Left renal cortex interstitium (tissue), 4 donors: ENCODE results near the gene WDR70. TPM values are rescaled to one million over a fixed set of nuclear protein-coding genes. Genes with fewer than 3 reads are reported as not detected.

Experiments
- DNase-seq, 4 donors: peaks; one replicate each; pipeline ENCODE4 v3.0.0-alpha.2; 2013; ENCODE audit warnings: low read depth in 4 of 4, low spot score in 2 of 4, missing footprints in 1 of 4
- polyA plus RNA-seq, 4 donors: library from polyadenylated mRNA; unstranded; fragments of 120-200 nt; gene quantifications; one replicate each; pipeline ENCODE4 v1.2.1, GENCODE V29; 2013; ENCODE audit not compliant: insufficient read length in 4 of 4

WDR70 gene
- polyA plus RNA-seq, 4 donors = 45.6 to 54.5 (median 53.2) TPM

- no peak for DNase-seq
Measured at GRCh38 chr5:37717276-37717612, 338.1 kb downstream of the WDR70 start.

- peak; percentile 72 to 81 (median 76) for DNase-seq
Measured at GRCh38 chr5:37717613-37718431, 338.7 kb downstream of the WDR70 start.

- DNase-seq = no peak
Measured at GRCh38 chr5:37720550-37720952, 341.4 kb downstream of the WDR70 start.

- no peak for DNase-seq
Measured at GRCh38 chr5:37721447-37721871, 342.3 kb downstream of the WDR70 start.

DNA sequence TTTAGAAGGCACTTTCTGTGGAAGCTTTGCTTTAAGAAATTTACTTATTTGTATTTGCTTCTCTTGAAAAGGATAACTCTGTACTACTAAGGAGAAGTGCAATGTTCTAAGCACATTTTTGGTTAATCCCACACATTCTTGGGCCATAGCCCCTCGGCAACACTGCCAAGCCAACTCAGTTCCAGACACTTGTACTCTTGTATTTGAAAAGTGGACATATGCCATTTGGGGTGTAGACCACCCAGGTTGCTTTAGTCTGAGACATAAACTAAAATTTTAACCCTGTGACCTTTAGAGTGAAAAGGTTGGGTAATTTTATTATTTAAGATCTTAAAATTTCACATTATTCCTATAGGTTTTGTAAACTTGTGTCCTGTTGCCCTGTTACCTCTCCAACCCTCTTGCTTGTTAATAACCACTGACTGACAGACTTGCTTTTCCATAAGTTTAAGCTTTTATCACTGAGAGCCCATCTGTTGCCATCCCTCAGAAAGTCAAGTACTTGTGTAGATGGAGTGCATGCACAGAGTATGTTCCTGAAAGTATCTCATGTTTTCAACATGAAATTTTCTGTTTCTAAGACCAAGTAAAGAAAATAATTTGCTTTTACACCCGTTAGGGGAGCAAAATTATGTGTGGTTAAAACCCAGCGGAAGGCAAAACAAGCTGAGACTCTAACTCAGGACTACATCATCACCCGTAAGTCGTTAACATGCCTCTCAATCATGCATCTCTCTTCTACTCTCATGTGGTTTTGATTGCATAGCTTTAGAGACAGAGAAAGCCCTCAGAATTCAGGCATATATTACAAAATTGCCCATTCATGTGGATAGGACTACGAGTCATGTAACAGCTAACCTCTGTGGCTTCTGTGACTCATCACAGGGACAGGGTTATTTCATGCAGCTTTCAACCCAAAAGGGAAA is 343.4 kb downstream of the WDR70 start:
- no peak for DNase-seq

- no peak for DNase-seq
Measured at GRCh38 chr5:37723162-37723961, 344.2 kb downstream of the WDR70 start.

GRCh38 chr5:37724395-37725125 is 345.4 kb downstream of the WDR70 start:
- DNase-seq = no peak

DNA sequence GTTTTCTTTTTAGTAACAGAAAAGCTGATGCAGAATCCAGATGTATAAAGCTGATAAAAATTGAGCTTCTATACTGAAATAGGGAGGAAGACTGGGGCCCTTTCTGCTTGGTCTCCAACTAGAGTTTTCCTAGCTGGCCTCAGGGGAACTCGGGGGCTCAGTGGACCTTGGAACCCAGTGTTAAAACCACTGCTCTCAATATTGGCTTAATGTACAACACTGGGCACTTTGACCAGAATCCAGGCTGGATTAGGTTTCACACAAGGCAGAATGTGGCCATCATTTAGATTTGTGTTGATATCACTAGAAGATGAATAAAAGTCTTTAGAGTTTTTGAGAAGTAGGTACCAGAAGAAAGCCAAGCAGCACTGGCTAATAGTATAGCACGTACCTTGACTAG is 346.1 kb downstream of the WDR70 start:
- DNase-seq = no peak

DNA sequence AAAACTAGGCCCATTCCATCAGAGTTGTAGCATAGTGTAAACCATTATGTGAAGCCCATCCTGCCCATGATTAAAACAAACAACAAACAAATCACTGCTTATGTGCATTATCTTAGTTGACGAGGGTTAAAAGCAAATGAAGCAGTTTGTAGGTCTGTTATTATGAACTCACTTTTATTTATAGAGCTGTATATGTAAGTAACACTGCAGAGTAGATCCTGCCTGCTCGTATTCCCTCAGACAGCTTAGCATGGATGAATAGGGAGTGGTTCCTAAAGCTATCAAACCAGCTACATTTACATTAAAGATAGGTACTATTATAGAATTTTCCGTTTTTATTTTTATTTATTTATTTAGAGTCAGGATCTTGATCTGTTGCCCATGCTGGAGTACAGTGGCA is 348.1 kb downstream of the WDR70 start:
- DNase-seq = no peak

DNA sequence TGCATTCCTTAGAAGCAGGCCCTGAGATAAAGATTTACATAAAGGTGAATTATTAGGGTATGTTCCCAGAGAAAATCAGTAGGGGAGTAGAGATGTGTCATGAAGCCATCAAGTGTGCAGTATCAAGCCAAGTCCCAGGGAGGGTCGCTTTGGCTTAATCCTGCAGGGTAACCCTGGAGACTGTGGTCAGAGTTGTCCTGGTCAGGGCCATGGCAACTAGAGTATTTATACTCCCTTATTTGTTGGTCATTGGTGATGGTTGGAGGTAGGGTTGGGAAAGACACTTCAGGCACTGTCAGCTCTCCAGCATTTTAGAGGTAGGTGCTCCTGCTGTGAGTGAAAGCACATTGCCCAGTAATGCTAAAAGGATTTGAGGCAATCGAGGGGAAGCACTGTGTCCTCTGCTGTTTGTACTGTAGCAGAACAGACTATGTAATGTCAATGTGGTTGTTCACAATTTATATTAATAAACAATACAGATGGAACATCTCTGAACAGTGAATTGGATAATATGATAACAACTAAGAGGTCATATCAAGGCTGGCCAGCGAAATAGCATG is 351.9 kb downstream of the WDR70 start:
- DNase-seq = no peak

GRCh38 chr5:37734114-37734513 is 355.0 kb downstream of the WDR70 start:
- DNase-seq = no peak

DNA sequence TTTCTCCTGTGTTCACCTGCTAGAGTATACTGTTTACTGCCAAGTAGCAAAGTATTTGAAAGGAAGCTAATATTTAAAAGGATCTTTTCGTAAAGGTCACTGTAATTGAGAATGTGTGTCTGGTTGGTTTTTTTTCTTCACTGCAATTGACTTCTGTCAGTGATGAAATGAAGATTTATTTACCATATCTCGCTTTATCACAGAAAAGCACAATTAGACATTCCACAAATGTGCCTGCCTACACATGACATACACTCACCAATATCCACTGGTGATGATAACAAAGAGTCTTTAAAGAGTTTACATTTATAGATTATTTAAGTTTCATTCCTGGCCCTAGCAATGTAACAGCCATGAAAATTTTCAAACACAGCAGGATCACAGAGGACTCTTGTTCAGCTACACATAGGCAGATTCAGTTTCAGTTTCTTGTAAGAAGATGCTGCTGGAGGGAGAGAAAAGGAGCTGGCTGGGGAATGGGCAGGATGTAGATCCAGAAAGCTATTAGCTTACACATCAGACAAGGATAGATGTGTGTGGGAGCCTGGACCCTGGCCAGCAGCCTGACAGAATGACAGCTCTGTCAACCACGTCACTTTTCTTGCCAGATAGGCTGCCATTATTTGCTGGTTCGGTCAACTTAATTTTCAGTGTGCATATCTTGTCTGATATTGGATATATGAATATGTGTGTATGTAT is 356.7 kb downstream of the WDR70 start:
- DNase-seq = no peak

- no peak for DNase-seq
Measured at GRCh38 chr5:37736397-37736796, 357.3 kb downstream of the WDR70 start.

- no peak for DNase-seq
Measured at GRCh38 chr5:37737326-37738056, 358.4 kb downstream of the WDR70 start.

DNA sequence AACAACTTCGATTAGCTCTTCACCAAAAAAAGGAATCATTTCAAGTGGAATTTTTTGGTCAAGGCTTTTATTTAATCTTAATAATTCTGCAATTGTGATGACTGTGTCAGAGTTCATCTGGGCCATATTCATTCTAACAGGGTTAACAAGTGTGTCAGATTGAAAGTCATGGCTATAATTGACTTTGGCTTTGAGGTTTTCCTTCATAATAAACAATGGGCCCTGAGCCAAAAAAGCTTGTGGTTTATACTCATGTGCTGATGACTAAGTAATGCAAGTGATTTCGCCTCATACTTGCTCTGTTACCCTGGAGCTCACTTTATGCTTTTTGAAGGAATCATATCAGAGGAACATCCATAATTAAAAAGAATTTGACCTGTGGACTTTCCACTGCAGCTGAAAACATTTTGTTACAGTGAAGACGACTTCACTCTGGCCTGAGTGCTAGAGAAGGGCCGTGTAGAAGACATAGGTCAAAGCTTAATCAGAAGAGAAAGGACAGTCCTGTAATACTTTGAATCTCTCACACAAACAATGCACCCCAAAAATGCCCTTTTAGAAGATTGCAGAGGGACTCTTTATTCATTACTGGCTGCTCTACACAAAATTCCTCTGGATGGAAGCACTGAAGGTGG is 359.1 kb downstream of the WDR70 start:
- DNase-seq = no peak

DNA sequence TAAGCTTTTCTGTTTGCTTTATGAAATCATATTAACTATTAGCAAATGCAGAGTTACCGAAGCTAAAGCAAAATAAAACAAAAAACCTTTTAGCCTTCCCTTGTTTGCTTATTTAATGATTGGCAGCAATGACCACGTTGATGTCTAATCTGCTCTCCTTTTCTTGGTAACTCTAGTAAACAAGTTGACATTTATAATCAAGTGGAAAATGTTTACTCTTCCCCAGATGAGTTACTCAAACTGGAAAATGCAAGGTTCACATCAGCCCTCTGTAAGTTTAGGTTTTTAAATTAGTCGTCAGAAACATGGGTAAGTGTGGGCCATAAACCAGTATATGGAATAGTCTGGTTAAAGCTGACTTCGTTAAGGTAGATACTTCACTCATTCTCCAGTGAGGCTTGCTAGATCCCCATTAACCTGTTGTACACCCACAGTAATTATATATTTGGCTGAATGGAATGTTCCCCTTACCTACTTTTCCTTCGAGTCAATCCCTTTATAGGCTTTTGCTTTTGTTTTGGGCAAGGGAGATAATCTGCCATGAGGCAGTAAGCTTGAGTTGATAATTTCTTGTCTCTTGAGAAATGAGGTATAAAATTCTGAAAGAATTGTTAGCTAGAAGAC is 359.9 kb downstream of the WDR70 start:
- DNase-seq = no peak

DNA sequence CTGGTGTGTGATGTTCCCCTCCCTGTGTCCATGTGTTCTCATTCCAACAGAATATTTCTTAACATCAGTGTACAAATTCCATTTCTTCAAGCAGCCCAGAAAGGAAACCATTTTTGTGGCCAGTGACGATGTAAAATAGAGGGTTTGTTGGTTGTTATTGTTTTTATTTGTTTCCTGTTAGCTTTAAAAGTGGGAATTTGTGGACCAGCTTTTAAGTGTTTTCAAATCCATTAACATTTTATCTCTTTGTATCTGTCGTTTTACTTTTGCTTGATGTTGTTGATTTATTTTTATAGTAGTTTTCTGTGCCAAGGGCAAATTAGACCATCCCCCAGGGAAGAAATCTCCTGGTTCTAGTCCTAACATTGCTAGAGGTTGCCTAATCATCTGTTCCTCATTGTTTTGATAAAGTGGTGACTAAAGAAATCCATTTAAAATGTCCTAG is 360.7 kb downstream of the WDR70 start:
- DNase-seq = no peak
